HepG2 (cell line): Measurements from ENCODE around the gene STK24. TPM values are rescaled to one million over a fixed set of nuclear protein-coding genes. Genes with fewer than 3 reads are reported as not detected.
A peak's percentile ranks its signal among the peaks of the same experiment; 100 is the strongest.

Experiments
- ATAC-seq: fragments of 200-7000 bp; cut with Tn5 transposase; 3 replicates; pipeline ENCODE4 v1.9.1; 2020; ENCODE audit warnings: mild to moderate bottlenecking, moderate library complexity
- BruUV-seq: library from RNA; stranded (reverse); fragments of 400-500 nt; replicated peaks from 2 replicates; lab custom pipeline; 2021; lab: Mats Ljungman, UMichigan
- CTCF ChIA-PET: fragments of 300-600 bp; formaldehyde crosslinking; extraction: SDS; loops from one replicate; lab custom pipeline; 2021; ENCODE audit warnings: low total read pairs, inconsistent platforms, low intra/inter-chr PET ratio; lab: Yijun Ruan, JAX
- POLR2A ChIA-PET: fragments of 350-600 bp; sonication (Branson Sonifier 250); formaldehyde crosslinking; loops from one replicate; lab custom pipeline; 2020; ENCODE audit warnings: antibody characterized with exemption, inconsistent platforms; lab: Yijun Ruan, JAX
- DNase-seq: peaks from one replicate; pipeline ENCODE4 v3.0.0-alpha.2; 2015; ENCODE audit warnings: low spot score
- FAIRE-seq: peaks from 3 replicates; lab custom pipeline; 2011; peaks lifted over from hg19 to GRCh38; lab: Jason Lieb, UNC
- H2AFZ ChIP-seq: one replicate; pipeline ENCODE4 v1.6.1; 2011; ENCODE audit warnings: low read length, inconsistent platforms
- H3K27ac ChIP-seq: fragments of 300-600 bp; 3 replicates; pipeline ENCODE4 v1.8.0; 2011; ENCODE audit warnings: mixed run types, mild to moderate bottlenecking, mixed read lengths, low read length, inconsistent platforms; ENCODE audit not compliant: insufficient read depth; ENCODE audit errors: extremely low read length
- H3K27me3 ChIP-seq, 2 experiments: fragments of 200-600 bp in 1 of 2; 2 replicates in 1 of 2; 3 replicates in 1 of 2; pipeline versions ENCODE4 v1.6.0 to v1.8.0; 2011; ENCODE audit warnings: low read length in 2 of 2, mild to moderate bottlenecking in 2 of 2, moderate library complexity in 2 of 2, inconsistent platforms in 1 of 2; ENCODE audit not compliant: insufficient read depth in 2 of 2, control insufficient read depth in 1 of 2
- H3K36me3 ChIP-seq, 2 experiments: fragments of 200-600 bp in 1 of 2; replicated peaks in 1 of 2; 2 replicates in 1 of 2; 3 replicates in 1 of 2; pipeline versions ENCODE4 v1.5.1 to v1.8.0; 2011; ENCODE audit warnings: low read length in 2 of 2, inconsistent platforms in 1 of 2; ENCODE audit not compliant: insufficient read depth in 2 of 2, control insufficient read depth in 1 of 2
- H3K4me1 ChIP-seq: 2 replicates; pipeline ENCODE4 v1.5.1; 2012; ENCODE audit warnings: low read length, inconsistent platforms; ENCODE audit not compliant: insufficient read depth
- H3K4me2 ChIP-seq: 2 replicates; pipeline ENCODE4 v1.6.0; 2011; ENCODE audit warnings: low read depth, low read length, inconsistent platforms
- H3K4me3 ChIP-seq, 3 experiments: fragments of 200-600 bp in 1 of 3; sonication (generic), shearing (Covaris generic) in 1 of 3; replicated peaks in 1 of 3; 2 replicates each; pipeline ENCODE4 v1.5.1; 2011 to 2016; ENCODE audit warnings: low read length in 3 of 3, inconsistent platforms in 2 of 3, low read depth in 2 of 3, mild to moderate bottlenecking in 2 of 3, control low read depth in 1 of 3, mixed read lengths in 1 of 3; ENCODE audit not compliant: insufficient read depth in 1 of 3
- H3K79me2 ChIP-seq: one replicate; pipeline ENCODE4 v1.6.1; 2011; ENCODE audit warnings: low read length, inconsistent platforms; ENCODE audit not compliant: insufficient read depth
- H3K9ac ChIP-seq: 2 replicates; pipeline ENCODE4 v1.6.0; 2011; ENCODE audit warnings: mild to moderate bottlenecking, low read depth, low read length, inconsistent platforms; ENCODE audit not compliant: insufficient read depth
- H3K9me3 ChIP-seq: 2 replicates; pipeline ENCODE4 v1.5.1; 2012; ENCODE audit warnings: mild to moderate bottlenecking, low read length
- H4K20me1 ChIP-seq: 2 replicates; pipeline ENCODE4 v1.6.0; 2011; ENCODE audit warnings: inconsistent platforms, mild to moderate bottlenecking, low read length, moderate library complexity; ENCODE audit not compliant: insufficient read depth
- MTA1 ChIP-seq: sonication (generic); formaldehyde crosslinking; IDR thresholded peaks from 2 replicates; pipeline ENCODE4 v1.4.0; 2020; ENCODE audit warnings: missing genetic modification reagents, mild to moderate bottlenecking, borderline replicate concordance
- ZBTB20 ChIP-seq: sonication (generic); formaldehyde crosslinking; IDR thresholded peaks from 2 replicates; pipeline ENCODE4 v1.8.1; 2023; ENCODE audit warnings: missing genetic modification reagents, low read depth, mild to moderate bottlenecking, borderline replicate concordance
- ZNF207 ChIP-seq: fragments of 450-650 bp; IDR thresholded peaks from 2 replicates; pipeline ENCODE4 v1.6.1; 2016; ENCODE audit warnings: antibody characterized with exemption, borderline replicate concordance
- ZSCAN25 ChIP-seq: sonication (generic); formaldehyde crosslinking; IDR thresholded peaks from 2 replicates; pipeline ENCODE4 v1.8.0; 2022; ENCODE audit warnings: mild to moderate bottlenecking, missing genetic modification reagents
- WGBS: methylation state at CpG from one replicate; pipeline ENCODE4 v1.1.6; 2017; ENCODE audit warnings: low lambda C conversion rate; 5-methylcytosine and 5-hydroxymethylcytosine counted together
- in situ Hi-C: cut with HindIII; loops from 2 replicates; pipeline ENCODE4 v1.10.0; 2017; ENCODE audit warnings: low pct_unique_long_range_greater_than_20kb; ENCODE audit not compliant: extremely low pct_ligation_motif_present
- intact Hi-C: fragments of 100-400 bp; cut with micrococcal nuclease; formaldehyde crosslinking; loops from one replicate; pipeline ENCODE4 v1.10.0; 2022; ENCODE audit not compliant: unreplicated experiment
- polyA plus RNA-seq, 8 experiments: library from polyadenylated mRNA; depleted of rRNA in 3 of 8; stranded (reverse) in 7 of 8; unstranded in 1 of 8; fragments of >200 nt; fragmentation: Illumina TruSeq in 4 of 8; extraction: Trizol in 4 of 8; gene quantifications; 2 replicates each; pipeline versions ENCODE4 v1.2.1 to v1.2.3, GENCODE V29; 2011 to 2016; ENCODE audit warnings: low read depth in 4 of 8, missing spikeins in 1 of 8, mixed read lengths in 1 of 8; ENCODE audit not compliant: insufficient read depth in 1 of 8
- total RNA-seq, 5 experiments: library from RNA; depleted of rRNA; stranded (reverse); fragments of >200 nt; fragmentation: Illumina TruSeq; extraction: Trizol; gene quantifications; 2 replicates each; pipeline ENCODE4 v1.2.3, GENCODE V29; 2016; ENCODE audit warnings: low read depth in 1 of 5

Gene STK24
- total and polyA plus RNA-seq, 2 of the 13 experiments (the other 11 are each of a cell fraction or from before 2014, with no cell fraction given): 51.3 to 73.0 TPM

DNA sequence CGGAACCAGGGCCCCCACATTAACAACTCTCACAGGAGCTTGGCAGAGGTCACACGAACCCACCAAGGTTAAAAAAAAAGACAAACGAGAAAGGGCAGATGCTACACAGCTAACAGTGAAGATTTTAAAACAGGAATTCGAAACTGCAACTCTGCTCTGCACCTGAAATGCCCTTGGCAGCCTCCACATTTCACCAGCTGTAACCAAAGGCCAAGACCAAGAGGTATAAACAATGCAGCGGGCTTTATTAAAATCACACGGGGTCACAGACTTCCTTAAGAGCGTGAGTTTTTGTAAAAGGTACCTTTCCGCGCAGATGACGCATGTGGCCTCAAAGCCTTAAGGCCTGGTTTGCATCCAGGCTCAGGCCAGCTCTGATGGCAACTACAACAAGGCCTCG lies 88.2 kb downstream of the STK24 start:
- Histone ChIP-seq H3K79me2 (peaks cover 97% of the 10 kb centered on the region), H3K9me3 (no peaks in the 10 kb centered on the region), H3K4me3 (no peak overlapping the region), H3K9ac (no peak overlapping the region), H3K27me3 (no peaks in the 10 kb centered on the region), H3K4me2 (no peak overlapping the region), H2AFZ (no peak overlapping the region), H4K20me1 (peaks cover 9% of the 10 kb centered on the region), H3K4me1 (peaks cover 99% of the 10 kb centered on the region), H3K27ac (peak overlapping the region; percentile 90), H3K36me3 (peaks cover 2 to 4% of the 10 kb centered on the region in 2 experiments; a peak in 3 of 5 replicates)
- in situ Hi-C loops: no loop called here
- intact Hi-C loops: no loop called here
- ChIA-PET POLR2A (no interaction called here), CTCF (no interaction called here)
- WGBS: 91% methylated on average over 11 of the region's 11 CpGs
- ATAC-seq (no peak), DNase-seq (no peak), FAIRE-seq (no peak)
- BruUV-seq: no TSS peak
- TF ChIP-seq MTA1 (CRISPR knock-in tag) (no peak), ZBTB20 (CRISPR knock-in tag) (no peak)

DNA sequence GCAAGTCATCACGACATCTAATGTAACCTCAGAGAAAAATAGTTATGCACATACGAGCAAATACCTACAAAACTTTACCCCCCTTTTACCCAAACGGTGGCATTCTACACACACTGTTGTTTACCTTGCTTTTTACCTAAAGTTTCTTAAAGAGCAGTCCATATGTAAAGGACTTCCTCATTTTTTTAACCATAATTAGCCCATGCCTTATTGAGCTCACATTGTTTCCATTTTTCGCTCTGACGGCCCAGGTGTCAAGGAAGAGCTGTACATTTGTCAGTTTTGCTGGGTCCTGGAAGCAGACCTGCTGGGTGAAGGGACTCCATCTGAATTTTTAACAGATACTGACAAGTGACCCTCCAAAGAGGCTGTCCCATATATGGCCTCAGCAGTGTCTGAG lies 89.4 kb downstream of the STK24 start:
- BruUV-seq: no TSS peak
- POLR2A ChIA-PET: no interaction called here
- intact Hi-C loops (no loop called here), in situ Hi-C loops (no loop called here)
- CTCF ChIA-PET: no interaction called here
- DNase-seq (no peak), ATAC-seq (no peak), FAIRE-seq (no peak)
- 86% methylated on average over 5 of the region's 5 CpGs for WGBS
- Histone ChIP-seq H3K79me2 (peaks cover 97% of the 10 kb centered on the region), H3K27ac (peak overlapping the region; percentile 1), H3K4me1 (peaks cover 99% of the 10 kb centered on the region), H3K36me3 (peaks cover 2 to 4% of the 10 kb centered on the region in 2 experiments; a peak in 3 of 5 replicates), H3K9me3 (no peaks in the 10 kb centered on the region), H3K9ac (no peak overlapping the region), H3K27me3 (no peaks in the 10 kb centered on the region), H3K4me3 (no peak overlapping the region), H4K20me1 (peaks cover 11% of the 10 kb centered on the region), H2AFZ (no peak overlapping the region), H3K4me2 (no peak overlapping the region)
- TF ChIP-seq ZNF207 (no peak), ZSCAN25 (CRISPR knock-in tag) (no peak)
